MCF 10A (cell line): ENCODE measurements around the gene ITIH4. TPM values are rescaled to one million over a fixed set of nuclear protein-coding genes. Genes with fewer than 3 reads are reported as not detected.
A peak's percentile ranks its signal among the peaks of the same experiment; 100 is the strongest.

Experiments used
- BruUV-seq: library from RNA; stranded (reverse); fragments of 400-500 nt; replicated peaks from 2 replicates; lab custom pipeline; 2021; lab: Mats Ljungman, UMichigan
- CTCF ChIA-PET: fragments of 300-600 bp; sonication (Branson Sonifier 250); formaldehyde crosslinking; extraction: SDS; loops from one replicate; lab custom pipeline; 2021; ENCODE audit warnings: antibody characterized with exemption, inconsistent platforms; lab: Yijun Ruan, JAX
- POLR2A ChIA-PET: fragments of 300-600, 350-650 bp; sonication (Branson Sonifier 250); formaldehyde crosslinking; extraction: SDS; loops from one replicate; lab custom pipeline; 2020; ENCODE audit warnings: antibody characterized with exemption, inconsistent platforms; lab: Yijun Ruan, JAX
- DNase-seq: peaks from one replicate; pipeline ENCODE4 v3.0.0-alpha.2; 2018; ENCODE audit not compliant: unreplicated experiment
- H3K27ac Mint-ChIP-seq: one replicate; pipeline ENCODE4 v1.8.0; 2022; ENCODE audit warnings: mild to moderate bottlenecking, low read depth, mixed read lengths; ENCODE audit not compliant: unreplicated experiment
- H3K27me3 Mint-ChIP-seq: one replicate; pipeline ENCODE4 v1.8.0; 2022; ENCODE audit warnings: mixed read lengths; ENCODE audit not compliant: insufficient read depth, unreplicated experiment
- H3K36me3 Mint-ChIP-seq: one replicate; pipeline ENCODE4 v1.8.0; 2022; ENCODE audit warnings: mild to moderate bottlenecking, moderate library complexity, mixed read lengths; ENCODE audit not compliant: insufficient read depth, unreplicated experiment
- H3K4me1 Mint-ChIP-seq: one replicate; pipeline ENCODE4 v1.8.0; 2022; ENCODE audit warnings: mixed read lengths; ENCODE audit not compliant: insufficient read depth, unreplicated experiment
- H3K4me3 Mint-ChIP-seq: one replicate; pipeline ENCODE4 v1.8.0; 2022; ENCODE audit warnings: mild to moderate bottlenecking, moderate library complexity, mixed read lengths; ENCODE audit not compliant: unreplicated experiment
- H3K9me3 Mint-ChIP-seq: one replicate; pipeline ENCODE4 v1.8.0; 2022; ENCODE audit warnings: mixed read lengths; ENCODE audit not compliant: unreplicated experiment
- CTCF ChIP-seq: fragments of 200-600 bp; IDR thresholded peaks from one replicate; pipeline ENCODE4 v1.8.0; 2022; ENCODE audit warnings: antibody characterized with exemption, mild to moderate bottlenecking; ENCODE audit not compliant: unreplicated experiment
- intact Hi-C: fragments of 100-400 bp; cut with micrococcal nuclease; formaldehyde crosslinking; loops from 2 replicates; pipeline ENCODE4 v1.14.1; 2022
- total RNA-seq: library from RNA; stranded (reverse); gene quantifications from 2 replicates; pipeline ENCODE4 v1.2.3, GENCODE V29; 2022

Gene ITIH4
- total RNA-seq, 1 experiment from 2014 or later, result 0.58 TPM

GRCh38 chr3:52793702-52794611 lies 36.5 kb downstream of the ITIH4 start:
- ChIA-PET CTCF (no interaction called here), POLR2A (interaction anchor here (0.6 kb wide), 2 partner anchors 18 to 158 kb away, joined by 3 to 7 read pairs; no protein-coding TSS in a partner anchor)
- TF ChIP-seq CTCF, result no peak
- Mint-ChIP-seq H3K4me3 (no peak overlapping the region), H3K36me3 (no peaks in the 10 kb centered on the region), H3K27ac (no peak overlapping the region), H3K27me3 (no peaks in the 10 kb centered on the region), H3K4me1 (peaks cover 11% of the 10 kb centered on the region), H3K9me3 (no peaks in the 10 kb centered on the region)
- DNase-seq, result no peak
- intact Hi-C loops, result no loop called here
- no TSS peak for BruUV-seq

DNA sequence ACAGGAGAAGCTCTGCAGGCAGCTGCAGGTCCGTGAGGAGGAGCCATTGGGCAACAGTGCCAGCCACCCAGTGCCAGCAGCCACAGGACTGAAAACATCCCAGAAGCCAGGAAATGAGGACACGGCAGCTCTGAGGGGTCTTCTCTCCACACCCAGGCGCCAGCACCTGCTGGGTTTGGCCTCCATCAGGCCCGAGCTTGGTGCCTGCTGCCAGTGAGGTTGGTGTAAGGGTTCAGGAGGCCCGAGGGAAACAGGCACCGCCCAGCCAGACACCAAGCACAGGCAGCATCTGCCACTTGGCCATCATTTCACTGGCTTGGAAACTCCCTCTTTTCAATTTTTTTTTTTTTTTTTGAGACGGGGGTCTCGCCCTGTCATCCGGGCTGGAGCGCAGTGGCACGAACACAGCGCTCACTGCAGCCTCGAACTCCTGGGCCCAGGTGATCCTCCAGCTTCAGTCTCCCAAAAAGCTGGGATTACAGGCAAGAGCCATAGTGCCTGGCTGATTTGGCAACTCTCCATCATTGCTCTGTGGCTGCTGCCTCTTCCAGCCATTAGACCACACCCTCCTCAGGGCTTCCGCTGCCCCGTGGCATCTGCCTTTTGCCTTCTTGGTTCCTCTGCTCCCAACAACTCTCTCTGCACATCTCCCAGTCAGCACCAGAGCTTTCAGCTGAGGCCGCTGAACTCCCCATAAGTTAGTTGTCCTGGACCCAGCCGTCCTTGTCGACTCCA lies 37.3 kb downstream of the ITIH4 start:
- H3K27me3 Mint-ChIP-seq, result no peaks in the 10 kb centered on the region
- POLR2A ChIA-PET, result interaction anchor here (0.5 kb wide), 1 partner anchor 44 kb away, joined by 3 read pairs; no protein-coding TSS in a partner anchor
- no peak overlapping the region for H3K4me3 Mint-ChIP-seq
- intact Hi-C loops, result no loop called here
- DNase-seq, result peak; percentile 7
- BruUV-seq, result no TSS peak
- TF ChIP-seq CTCF, result no peak
- peaks cover 6% of the 10 kb centered on the region for H3K4me1 Mint-ChIP-seq
- no peaks in the 10 kb centered on the region for H3K36me3 Mint-ChIP-seq
- no peaks in the 10 kb centered on the region for H3K9me3 Mint-ChIP-seq
- CTCF ChIA-PET, result interaction anchor here (0.8 kb wide), 1 partner anchor 243 kb away, joined by 3 read pairs; no protein-coding TSS in a partner anchor
- no peak overlapping the region for H3K27ac Mint-ChIP-seq

DNA sequence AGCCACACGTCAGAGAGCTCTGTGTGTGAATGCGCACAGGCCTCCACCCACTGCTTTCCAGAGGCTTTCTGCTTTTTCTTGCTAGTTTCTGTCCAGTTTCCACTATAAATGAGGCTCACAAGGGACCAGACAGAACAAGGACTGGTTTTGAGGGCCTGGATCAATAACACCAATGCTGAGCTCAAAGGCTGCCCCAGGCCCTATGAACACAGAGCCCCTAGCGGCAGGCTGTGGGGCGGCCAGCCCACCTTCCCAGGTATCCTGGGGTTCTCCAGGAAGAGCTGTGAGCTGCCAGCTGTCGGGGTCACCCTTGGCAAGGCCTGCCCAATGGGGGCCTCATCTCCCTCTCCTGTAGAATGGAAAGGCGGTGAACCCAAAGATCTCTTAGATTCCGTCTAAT lies 38.1 kb downstream of the ITIH4 start:
- no TSS peak for BruUV-seq
- DNase-seq, result no peak
- Mint-ChIP-seq H3K27me3 (no peaks in the 10 kb centered on the region), H3K9me3 (no peaks in the 10 kb centered on the region), H3K36me3 (no peaks in the 10 kb centered on the region), H3K4me1 (peaks cover 6% of the 10 kb centered on the region), H3K4me3 (no peak overlapping the region), H3K27ac (no peak overlapping the region)
- ChIA-PET POLR2A (no interaction called here), CTCF (interaction anchor here (0.7 to 1.4 kb wide), 3 partner anchors 20 to 243 kb away, joined by 3 read pairs; no protein-coding TSS in a partner anchor)
- intact Hi-C loops, result no loop called here
- TF ChIP-seq CTCF, result peak; percentile 10

DNA sequence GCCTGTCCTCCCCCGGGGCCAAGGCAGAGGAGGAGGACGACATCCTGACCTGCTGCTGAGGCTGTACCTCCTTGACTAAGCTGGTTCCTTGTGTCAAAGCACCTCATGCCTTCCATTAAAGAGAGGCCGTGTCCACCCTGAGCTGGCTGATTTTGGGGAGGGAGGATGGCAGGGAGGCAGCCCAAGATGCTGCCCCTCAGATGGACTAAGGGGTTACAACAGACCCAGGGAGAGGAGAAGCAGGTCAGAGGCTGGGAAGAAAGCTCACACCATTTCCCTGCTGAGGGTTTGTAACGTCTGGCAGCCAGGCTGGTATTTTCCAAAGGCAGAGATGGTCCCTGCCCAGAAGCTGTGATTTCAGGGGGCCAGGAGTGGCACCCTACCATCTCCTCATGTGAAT lies 38.5 kb downstream of the ITIH4 start:
- Mint-ChIP-seq H3K4me1 (peaks cover 6% of the 10 kb centered on the region), H3K36me3 (no peaks in the 10 kb centered on the region), H3K27ac (no peak overlapping the region), H3K4me3 (no peak overlapping the region), H3K27me3 (no peaks in the 10 kb centered on the region), H3K9me3 (no peaks in the 10 kb centered on the region)
- no peak for TF ChIP-seq CTCF
- intact Hi-C loops, result no loop called here
- no TSS peak for BruUV-seq
- CTCF ChIA-PET, result interaction anchor here (0.6 to 1.4 kb wide), 3 partner anchors 21 to 941 kb away, joined by 3 read pairs; no protein-coding TSS in a partner anchor
- no peak for DNase-seq
- POLR2A ChIA-PET, result no interaction called here
